Bronchial epithelial cell (primary cell): ENCODE data around the gene SIDT1. TPM values are rescaled to one million over a fixed set of nuclear protein-coding genes. Genes with fewer than 3 reads are reported as not detected.

Source experiments
- DNase-seq: peaks from one replicate; pipeline ENCODE4 v3.0.0-alpha.2; 2010; ENCODE audit warnings: low read depth
- FAIRE-seq: peaks from 2 replicates; lab custom pipeline; 2011; peaks lifted over from hg19 to GRCh38; lab: Jason Lieb, UNC
- H3K27me3 ChIP-seq: 2 replicates; pipeline ENCODE4 v1.5.1; 2011; ENCODE audit warnings: low read length; ENCODE audit not compliant: control insufficient read depth, insufficient read depth
- H3K36me3 ChIP-seq: 2 replicates; pipeline ENCODE4 v1.5.1; 2011; ENCODE audit warnings: low read length; ENCODE audit not compliant: control insufficient read depth, insufficient read depth
- H3K4me3 ChIP-seq: 2 replicates; pipeline ENCODE4 v1.5.1; 2011; ENCODE audit warnings: mild to moderate bottlenecking, low read depth, low read length, control low read depth
- CTCF ChIP-seq: IDR thresholded peaks from 2 replicates; pipeline ENCODE4 v1.5.1; 2011; ENCODE audit warnings: mild to moderate bottlenecking, moderate library complexity, low read length, control low read depth, inconsistent platforms; ENCODE audit not compliant: insufficient read depth, severe bottlenecking
- total RNA-seq: library from RNA; depleted of rRNA; stranded (reverse); fragments of >200 nt; gene quantifications from 2 replicates; pipeline ENCODE4 v1.2.1, GENCODE V29; 2014

Gene SIDT1
- total RNA-seq, 1 donor from 2014 or later: 0.53 TPM

- Histone ChIP-seq H3K36me3 (peaks cover 7% of the 10 kb centered on the region), H3K27me3 (no peaks in the 10 kb centered on the region), H3K4me3 (no peak overlapping the region)
- FAIRE-seq (no peak), DNase-seq (no peak)
- TF ChIP-seq CTCF: no peak
Measured at GRCh38 chr3:113660458-113660857, 128.1 kb downstream of the SIDT1 start.

GRCh38 chr3:113660896-113661295 lies 128.5 kb downstream of the SIDT1 start:
- DNase-seq (no peak), FAIRE-seq (no peak)
- Histone ChIP-seq H3K27me3 (no peaks in the 10 kb centered on the region), H3K4me3 (no peak overlapping the region), H3K36me3 (peaks cover 7% of the 10 kb centered on the region)
- TF ChIP-seq CTCF: no peak

GRCh38 chr3:113662824-113663223 lies 130.5 kb downstream of the SIDT1 start:
- H3K36me3 ChIP-seq: peaks cover 7% of the 10 kb centered on the region
- no peaks in the 10 kb centered on the region for H3K27me3 ChIP-seq
- no peak overlapping the region for H3K4me3 ChIP-seq
- TF ChIP-seq CTCF: no peak
- DNase-seq: no peak
- no peak for FAIRE-seq

GRCh38 chr3:113663324-113663750 lies 131.0 kb downstream of the SIDT1 start:
- Histone ChIP-seq H3K4me3 (no peak overlapping the region), H3K36me3 (peaks cover 7% of the 10 kb centered on the region), H3K27me3 (no peaks in the 10 kb centered on the region)
- FAIRE-seq (no peak), DNase-seq (no peak)
- TF ChIP-seq CTCF: no peak

- no peak for DNase-seq
- no peaks in the 10 kb centered on the region for H3K27me3 ChIP-seq
- H3K36me3 ChIP-seq: peaks cover 7% of the 10 kb centered on the region
- TF ChIP-seq CTCF: no peak
- FAIRE-seq: no peak
- no peak overlapping the region for H3K4me3 ChIP-seq
Measured at GRCh38 chr3:113663761-113664160, 131.4 kb downstream of the SIDT1 start.

GRCh38 chr3:113664523-113665094 lies 132.3 kb downstream of the SIDT1 start:
- DNase-seq (no peak), FAIRE-seq (no peak)
- TF ChIP-seq CTCF: no peak
- Histone ChIP-seq H3K27me3 (no peaks in the 10 kb centered on the region), H3K4me3 (no peak overlapping the region), H3K36me3 (peaks cover 7% of the 10 kb centered on the region)
